Thyroid gland (tissue), 4 donors: Measurements from ENCODE around the gene CNOT1.

Experiments
- POLR2A ChIP-seq, 2 donors: fragments of 450-650 bp; IDR thresholded peaks; one replicate each; pipeline ENCODE4 v1.6.1; 2017; ENCODE audit warnings: antibody characterized with exemption in 2 of 2, mild to moderate bottlenecking in 2 of 2, moderate library complexity in 1 of 2
- TF ChIP-seq, protein P1 (sequence below), 6 experiments: fragments of 200-600 bp in 3 of 6; fragments of 450-650 bp in 3 of 6; sonication (generic) in 3 of 6; IDR thresholded peaks; one replicate each; pipeline ENCODE4 v1.5.1; 2016 to 2019; ENCODE audit warnings: antibody characterized with exemption in 6 of 6, mild to moderate bottlenecking in 2 of 6, inconsistent platforms in 1 of 6, moderate library complexity in 1 of 6

- TF ChIP-seq, protein P1, sequence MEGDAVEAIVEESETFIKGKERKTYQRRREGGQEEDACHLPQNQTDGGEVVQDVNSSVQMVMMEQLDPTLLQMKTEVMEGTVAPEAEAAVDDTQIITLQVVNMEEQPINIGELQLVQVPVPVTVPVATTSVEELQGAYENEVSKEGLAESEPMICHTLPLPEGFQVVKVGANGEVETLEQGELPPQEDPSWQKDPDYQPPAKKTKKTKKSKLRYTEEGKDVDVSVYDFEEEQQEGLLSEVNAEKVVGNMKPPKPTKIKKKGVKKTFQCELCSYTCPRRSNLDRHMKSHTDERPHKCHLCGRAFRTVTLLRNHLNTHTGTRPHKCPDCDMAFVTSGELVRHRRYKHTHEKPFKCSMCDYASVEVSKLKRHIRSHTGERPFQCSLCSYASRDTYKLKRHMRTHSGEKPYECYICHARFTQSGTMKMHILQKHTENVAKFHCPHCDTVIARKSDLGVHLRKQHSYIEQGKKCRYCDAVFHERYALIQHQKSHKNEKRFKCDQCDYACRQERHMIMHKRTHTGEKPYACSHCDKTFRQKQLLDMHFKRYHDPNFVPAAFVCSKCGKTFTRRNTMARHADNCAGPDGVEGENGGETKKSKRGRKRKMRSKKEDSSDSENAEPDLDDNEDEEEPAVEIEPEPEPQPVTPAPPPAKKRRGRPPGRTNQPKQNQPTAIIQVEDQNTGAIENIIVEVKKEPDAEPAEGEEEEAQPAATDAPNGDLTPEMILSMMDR (IDR thresholded peaks at IDR 0.05), result no peak
- TF ChIP-seq POLR2A (IDR thresholded peaks at IDR 0.05), result no peak
These were observed 135.7 kb downstream of the CNOT1 start for GRCh38 chr16:58493756-58494431.
